Germinal center (tissue), 1 donor: ENCODE results near the gene LRRC23.

ENCODE experiments used
- DNase-seq: peaks from one replicate; pipeline ENCODE4 v3.0.0; 2012; ENCODE audit warnings: mixed read lengths, low spot score

The LRRC23 gene

DNA sequence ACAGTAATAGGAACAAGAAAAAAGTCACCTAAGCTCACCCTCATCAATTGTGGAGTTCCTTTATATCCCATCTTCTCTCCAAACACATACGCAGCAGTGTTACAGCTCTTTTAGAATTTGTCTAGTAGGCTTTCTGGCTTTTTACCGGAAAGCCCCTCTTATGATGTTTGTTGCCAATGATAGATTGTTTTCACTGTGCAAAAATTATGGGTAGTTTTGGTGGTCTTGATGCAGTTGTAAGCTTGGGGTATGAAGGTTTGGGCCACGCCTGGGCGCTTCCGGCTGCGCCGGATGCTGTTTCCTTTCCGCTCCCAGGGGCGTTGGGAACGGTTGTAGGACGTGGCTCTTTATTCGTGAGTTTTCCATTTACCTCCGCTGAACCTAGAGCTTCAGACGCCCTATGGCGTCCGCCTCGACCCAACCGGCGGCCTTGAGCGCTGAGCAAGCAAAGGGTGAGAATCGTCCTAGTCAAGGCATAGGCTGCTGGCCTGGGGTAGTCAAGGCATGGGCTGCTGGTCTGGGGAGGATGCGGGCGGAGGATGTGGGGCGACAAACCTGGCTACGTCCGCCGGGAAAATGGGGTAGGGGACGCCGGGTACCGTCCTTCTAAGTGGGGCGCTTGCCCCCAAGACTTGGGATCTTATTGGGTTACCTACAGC is 39.2 kb downstream of the LRRC23 start, which contains the start of the genes C12orf57 and RNU7-1:
TSS of gene C12orf57 (plus strand) at position 301 of the 659 bp plus-strand sequence. CDS start at position 401, 100 bp downstream.
TSS of gene RNU7-1 (plus strand) at position 95 of the 659 bp plus-strand sequence.
- peak; percentile 64 for DNase-seq

DNA sequence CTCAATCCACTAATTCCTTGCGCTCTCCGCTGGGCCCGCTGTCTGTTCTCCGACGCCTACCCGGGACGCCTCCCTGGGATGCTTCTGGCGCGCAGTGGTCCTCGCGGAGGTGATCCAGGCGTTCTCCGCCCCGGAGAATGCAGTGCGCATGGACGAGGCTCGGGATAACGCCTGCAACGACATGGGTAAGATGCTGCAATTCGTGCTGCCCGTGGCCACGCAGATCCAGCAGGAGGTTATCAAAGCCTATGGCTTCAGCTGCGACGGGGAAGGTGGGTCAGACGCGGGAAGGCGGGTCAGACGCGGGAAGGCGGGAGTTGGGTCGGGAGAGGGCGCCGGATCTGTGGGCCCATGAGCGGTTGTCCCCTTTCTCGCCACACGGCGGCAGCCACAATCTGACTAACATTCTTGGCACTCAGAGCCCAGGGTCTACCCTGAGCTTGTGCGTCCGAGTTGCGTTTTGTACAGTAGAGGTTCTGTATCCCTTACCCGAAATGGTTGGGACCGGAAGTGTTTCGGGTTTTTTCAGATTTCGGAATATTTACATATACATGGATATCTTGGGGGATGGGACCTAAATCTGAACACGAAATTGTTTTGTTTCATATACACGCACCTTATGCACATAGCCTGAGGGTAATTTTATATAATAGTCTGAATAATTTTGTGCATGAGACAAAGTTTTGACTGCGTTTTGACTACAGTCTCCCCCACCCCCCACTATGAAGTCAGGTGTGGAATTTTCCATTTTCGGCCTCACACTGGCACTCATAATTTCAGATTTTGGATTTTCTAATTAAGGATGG is 40.0 kb downstream of the LRRC23 start:
- DNase-seq = peak; percentile 84

DNA sequence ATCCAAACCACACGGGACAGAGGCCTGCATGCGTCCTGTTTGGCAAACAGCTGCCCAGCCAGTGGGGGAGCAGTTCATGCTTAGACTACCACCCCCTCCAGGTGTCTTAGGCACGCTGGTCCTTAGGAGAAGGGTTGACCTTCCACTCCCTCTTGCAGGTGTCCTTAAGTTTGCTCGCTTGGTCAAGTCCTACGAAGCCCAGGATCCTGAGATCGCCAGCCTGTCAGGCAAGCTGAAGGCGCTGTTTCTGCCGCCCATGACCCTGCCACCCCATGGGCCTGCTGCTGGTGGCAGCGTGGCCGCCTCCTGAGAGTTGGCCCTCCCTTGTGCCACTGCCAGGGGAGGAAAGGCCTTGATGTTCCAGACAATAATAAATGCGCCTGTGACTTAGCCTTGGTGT is 41.0 kb downstream of the LRRC23 start:
- DNase-seq = no peak

DNA sequence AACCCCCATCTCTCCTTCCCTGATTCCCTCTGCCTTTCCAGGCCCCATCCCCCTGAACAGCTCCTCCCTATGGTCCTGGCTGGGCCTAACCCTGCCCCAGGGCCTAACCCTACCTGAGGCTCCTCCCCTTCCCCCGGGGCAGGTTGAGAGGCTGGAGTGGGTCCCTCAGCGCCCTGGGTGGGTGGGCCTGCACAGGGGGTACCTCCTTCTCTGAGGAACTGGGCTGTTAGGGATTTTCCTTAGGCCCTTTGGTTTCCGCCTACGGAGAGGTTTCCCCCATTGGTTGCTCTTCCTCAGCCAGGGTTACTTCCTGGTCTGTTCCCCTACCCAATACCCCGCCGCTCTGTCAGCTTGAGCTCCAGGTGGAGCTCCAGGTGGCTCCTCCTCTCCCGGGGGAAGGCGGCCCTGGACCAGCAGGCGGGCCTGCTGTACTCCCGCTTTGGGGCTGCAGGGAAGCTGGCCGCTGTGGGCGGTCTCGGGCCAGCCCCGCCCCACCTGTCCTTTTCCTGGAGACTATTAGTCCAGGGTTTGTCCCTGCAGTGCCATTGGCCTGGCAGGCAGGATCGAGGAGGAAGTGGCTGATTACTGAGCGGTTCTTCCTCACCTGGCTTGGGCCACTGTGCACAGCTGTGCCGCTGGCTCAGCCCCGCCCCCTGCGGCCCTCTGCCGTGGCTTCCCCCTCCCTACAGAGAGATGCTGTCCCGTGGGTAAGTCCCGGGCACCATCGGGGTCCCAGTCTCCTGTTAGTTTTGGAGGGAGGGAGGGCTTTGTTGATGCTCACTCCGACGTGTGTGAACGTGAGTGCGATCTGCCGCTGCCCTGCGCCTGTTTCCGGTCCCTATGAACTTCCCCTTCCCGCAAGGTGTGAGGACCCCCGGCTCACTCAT is 41.7 kb downstream of the LRRC23 start:
- DNase-seq = peak; percentile 80

DNA sequence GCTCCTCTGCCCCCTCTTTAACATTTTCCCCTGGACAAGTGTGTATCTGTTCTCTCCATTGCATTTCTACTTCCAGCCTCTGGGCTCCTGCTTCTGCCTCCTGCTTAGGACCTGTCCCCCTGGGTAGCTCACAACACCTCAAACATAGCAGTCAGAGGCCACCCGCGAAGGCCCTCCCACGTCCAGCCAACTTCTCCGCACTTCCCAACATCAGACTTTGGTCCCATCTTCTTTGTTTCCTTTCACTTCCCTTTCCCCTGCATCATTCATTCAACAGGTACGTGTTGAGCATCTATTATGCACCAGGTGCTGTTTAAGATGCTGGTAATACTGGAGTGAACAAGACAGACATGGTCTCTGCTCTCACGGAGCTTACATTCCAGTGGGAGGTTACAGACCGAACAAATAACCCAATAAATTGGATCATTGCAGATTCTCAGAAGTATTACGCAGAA is 42.3 kb downstream of the LRRC23 start:
- DNase-seq = no peak

DNA sequence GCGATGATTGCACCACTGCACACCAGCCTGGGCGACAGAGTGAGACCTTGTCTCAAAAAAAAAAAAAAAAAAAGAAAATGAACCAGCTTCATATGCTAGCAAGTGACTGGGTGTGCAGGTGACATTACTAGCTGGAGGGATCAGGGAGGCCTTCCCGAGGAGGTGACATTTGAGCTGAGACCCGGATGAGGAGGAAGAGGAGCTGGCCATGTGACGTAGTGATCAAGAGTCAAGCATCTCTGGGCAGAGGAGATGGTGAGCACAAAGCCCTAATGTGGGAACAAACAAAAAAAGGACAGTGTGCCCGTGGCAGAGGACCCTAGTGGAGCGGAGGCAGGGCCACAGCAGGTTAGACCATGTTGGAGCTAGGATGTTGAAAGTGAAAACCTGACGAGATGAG is 43.0 kb downstream of the LRRC23 start:
- no peak for DNase-seq

DNA sequence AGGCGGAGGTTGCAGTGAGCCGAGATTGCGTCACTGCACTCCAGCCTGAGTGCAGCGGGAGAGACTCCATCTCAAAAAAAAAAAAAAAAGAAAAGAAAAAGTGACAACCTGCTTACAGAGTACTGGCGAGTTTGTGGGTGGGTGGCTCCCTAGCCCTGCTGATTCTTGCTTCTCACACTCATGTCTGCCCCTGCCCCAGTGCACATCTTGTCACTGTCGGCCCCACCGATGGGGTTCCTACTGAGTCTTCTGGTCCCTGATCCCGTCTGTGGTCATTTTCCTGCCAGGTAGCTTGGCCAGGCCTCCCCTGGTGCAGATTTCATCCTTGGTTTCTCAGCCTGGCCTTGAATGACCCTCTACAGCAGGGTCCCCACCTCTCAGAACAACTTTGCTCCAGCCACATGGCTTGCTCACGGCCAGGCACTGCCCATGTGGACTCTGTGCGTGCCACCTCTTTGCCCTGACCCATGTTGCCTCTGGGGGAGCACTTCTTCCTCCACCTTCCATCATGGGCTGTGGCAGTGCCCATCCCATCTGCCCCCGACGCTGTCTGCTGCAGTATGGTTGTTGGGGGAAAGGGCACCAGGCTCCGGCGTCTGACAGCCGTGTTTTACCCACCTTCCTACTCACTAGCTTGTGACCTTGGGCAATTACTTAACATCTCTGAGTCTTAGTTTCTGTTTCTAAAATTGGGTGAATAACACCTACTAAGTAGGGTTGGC is 44.4 kb downstream of the LRRC23 start:
- no peak for DNase-seq

DNA sequence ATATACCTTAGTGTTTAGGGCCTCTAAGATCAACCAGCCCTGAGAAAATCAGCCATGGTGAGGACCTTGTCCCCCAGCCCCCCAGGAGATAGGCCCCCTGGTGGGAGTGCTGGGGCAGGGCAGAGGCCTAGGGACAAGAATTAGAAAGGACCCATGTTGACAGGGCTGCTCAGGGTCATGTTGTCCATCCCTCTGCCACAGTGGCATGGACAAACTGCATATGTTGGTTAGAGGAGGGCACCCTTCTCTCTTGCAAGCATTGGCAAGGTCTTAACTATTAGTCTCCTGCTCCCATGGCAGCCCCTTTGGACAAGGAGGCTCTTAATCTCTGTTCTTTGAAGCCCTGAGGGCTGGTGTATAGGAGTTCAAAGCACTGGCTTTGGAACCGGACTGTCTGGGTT is 45.8 kb downstream of the LRRC23 start:
- DNase-seq = no peak

DNA sequence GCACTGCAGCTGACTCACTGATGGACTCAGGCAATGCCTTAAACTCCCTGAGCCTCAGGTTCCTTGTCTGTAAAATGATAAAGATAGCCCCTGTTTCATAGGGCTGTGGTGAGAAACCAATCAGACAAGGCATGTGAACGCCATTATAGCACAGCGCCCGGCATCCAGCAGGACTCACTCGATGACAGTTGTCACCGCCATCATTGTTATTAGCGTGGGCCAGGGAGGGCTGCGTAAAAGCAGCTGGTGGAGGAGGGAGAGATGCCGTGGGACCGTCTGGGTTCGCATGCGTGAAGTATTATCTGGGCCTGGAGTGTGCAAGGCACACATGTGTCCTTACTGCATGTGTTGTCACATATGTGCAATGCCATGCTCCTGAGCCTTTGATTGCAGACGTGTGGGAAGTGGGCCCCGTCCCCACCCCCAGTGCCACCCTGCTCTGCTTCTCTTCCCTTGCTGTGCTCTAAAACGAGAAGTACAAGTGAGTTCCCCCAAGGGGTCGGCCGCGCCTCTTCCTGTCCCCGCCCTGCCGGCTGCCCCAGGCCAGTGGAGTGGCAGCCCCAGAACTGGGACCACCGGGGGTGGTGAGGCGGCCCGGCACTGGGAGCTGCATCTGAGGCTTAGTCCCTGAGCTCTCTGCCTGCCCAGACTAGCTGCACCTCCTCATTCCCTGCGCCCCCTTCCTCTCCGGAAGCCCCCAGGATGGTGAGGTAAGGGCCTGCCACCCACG is 46.4 kb downstream of the LRRC23 start, which contains the start of gene PTPN6:
TSS of gene PTPN6 (plus strand) at position 546 of the 730 bp plus-strand sequence. CDS start at position 703, 157 bp downstream.
- DNase-seq = peak; percentile 64

DNA sequence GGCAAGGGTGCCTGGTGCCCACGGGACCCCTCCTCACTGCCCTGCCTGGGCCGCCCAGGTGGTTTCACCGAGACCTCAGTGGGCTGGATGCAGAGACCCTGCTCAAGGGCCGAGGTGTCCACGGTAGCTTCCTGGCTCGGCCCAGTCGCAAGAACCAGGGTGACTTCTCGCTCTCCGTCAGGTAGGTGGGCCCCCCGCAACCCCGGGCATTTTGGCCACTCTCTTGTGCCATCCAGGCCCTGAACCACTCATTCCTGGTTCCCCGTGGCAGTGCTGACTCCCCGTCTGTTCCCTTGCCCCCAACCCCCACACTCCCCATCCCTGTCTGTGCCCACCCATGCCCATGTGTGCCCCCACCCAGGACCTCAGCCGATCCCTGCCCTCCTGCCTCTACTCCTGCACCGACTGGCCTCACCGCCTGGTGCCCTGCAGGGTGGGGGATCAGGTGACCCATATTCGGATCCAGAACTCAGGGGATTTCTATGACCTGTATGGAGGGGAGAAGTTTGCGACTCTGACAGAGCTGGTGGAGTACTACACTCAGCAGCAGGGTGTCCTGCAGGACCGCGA is 47.0 kb downstream of the LRRC23 start:
- no peak for DNase-seq

DNA sequence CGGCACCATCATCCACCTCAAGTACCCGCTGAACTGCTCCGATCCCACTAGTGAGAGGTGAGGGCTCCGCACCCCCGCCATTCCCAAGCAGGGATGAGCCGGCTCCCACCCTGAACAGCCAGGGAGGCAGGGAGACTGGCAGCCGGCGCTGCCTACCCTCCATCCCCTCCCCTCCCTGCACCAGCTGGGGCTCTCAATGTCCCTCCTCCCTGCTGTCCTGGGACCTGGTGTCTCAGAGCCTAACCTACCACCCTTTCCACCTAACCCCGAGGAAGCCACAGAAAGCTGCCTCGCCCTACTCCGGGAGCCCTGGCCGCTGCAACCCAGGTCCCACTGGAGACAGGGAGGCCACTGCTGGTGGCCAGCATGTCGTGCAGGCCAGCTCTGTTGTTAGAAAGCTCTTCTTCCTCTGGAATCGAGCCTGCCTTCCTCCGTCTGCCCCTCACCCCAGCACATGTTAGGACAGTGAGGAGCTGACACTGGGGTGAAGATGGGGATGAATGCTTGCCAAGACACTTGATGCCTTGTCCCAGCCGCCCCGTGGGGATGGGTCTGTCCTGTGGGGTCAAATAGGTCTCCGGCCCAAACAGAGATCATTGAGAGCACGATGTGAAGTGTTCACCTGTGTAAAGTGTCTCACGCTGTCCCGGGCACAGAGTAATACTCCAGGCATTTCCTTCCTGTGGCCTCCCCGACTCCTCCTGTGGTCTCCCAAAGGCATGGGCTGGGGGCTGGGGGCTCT is 47.7 kb downstream of the LRRC23 start:
- no peak for DNase-seq

DNA sequence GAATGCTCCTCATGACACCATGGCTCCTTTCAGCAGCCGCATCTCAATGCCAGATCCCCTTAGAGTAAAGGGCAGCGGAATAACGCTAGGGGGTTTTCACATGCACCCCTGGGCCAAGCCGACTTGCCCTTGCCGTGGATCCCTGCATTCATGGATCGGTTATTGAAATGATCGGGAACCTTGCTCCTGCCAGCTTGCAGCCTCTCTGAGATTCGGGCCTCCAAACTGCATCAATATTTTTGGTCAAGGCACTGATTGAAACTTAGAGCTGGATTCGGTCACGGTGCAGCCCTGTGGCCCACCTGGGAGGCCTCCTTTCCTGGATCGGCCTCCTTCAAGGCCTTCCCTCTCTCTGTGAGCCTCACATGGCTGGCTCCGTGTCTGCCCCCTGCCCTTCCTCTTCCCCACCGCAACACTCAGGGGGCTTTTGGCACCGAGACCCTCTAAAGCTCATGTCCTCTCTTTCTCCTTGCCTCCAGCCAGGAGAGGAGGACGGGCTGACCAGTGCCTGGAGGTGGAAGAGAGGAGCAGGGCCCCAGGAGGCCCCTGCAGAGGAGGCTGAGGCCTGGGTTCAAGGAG is 48.3 kb downstream of the LRRC23 start:
- DNase-seq = no peak

DNA sequence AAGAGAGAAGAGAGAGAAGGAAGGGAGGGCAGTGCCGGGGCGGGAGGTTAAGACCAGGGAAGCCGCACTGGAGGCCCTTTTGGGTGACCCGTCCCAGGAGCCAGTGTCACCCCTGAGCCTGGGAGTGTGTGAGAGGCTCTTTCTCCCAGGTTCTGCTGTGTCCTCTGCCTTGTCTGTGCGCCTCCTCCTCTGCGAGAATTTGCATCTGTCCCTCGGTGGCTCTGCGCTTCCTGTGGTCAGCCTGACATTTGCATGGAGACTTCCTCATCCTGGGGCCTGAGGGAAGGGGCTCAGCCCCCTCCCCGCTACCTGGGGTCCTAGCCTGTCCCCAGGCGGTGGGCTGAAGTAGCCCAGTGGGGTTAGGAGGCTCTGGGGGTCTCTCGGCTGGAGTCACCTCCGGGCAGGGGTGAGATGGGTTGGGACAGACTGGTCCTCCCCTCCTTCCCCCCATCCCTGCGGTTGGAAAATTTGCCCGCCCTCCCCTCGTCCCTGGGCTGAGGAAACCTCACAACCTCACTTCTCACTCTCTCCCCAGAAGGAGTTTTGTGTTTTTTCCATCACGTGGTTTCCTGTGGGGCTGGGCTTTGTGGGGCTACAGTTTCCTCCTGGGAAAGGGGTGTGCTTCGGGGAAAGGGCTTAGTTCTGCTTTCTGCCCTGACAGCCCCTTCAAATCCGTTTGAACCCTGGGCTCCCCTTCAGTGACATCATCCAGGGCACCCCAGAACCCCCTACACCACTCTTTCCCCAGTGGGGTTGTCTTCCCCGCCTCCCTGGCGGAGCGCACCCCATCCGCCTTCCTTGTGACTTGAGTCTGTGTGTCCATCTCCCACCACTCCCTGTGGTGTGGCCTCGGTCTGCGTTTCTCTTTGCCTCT is 49.1 kb downstream of the LRRC23 start:
- peak; percentile 80 for DNase-seq

DNA sequence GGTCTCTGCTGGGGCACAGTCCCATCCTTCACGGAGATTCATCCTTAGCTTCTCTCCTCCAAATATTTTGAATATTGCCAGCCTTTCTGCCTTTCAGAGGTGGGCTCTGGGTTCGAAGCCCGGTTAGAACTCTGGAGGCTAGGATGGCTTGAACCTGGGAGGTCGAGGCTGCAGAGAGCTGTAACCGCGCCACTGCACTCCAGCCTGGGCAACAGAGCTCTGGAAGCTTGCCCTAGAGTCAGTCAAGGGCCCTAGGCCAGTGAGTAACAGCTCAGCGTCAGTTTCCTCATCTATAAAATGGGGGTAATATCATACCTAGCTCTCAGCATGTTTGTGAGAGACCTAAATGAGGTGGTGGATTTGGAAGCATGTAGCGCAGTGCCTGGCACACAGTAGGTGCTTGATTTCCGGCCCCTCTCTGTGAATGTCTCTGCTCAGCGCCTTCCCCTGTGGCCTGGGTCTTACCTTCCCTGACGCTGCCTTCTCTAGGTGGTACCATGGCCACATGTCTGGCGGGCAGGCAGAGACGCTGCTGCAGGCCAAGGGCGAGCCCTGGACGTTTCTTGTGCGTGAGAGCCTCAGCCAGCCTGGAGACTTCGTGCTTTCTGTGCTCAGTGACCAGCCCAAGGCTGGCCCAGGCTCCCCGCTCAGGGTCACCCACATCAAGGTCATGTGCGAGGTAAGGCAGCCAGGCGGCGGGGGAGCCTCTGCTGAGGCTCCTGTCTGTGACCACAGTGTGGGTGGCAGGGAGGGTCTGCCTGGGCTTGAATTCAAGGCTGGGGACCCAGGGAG is 49.9 kb downstream of the LRRC23 start:
- no peak for DNase-seq

DNA sequence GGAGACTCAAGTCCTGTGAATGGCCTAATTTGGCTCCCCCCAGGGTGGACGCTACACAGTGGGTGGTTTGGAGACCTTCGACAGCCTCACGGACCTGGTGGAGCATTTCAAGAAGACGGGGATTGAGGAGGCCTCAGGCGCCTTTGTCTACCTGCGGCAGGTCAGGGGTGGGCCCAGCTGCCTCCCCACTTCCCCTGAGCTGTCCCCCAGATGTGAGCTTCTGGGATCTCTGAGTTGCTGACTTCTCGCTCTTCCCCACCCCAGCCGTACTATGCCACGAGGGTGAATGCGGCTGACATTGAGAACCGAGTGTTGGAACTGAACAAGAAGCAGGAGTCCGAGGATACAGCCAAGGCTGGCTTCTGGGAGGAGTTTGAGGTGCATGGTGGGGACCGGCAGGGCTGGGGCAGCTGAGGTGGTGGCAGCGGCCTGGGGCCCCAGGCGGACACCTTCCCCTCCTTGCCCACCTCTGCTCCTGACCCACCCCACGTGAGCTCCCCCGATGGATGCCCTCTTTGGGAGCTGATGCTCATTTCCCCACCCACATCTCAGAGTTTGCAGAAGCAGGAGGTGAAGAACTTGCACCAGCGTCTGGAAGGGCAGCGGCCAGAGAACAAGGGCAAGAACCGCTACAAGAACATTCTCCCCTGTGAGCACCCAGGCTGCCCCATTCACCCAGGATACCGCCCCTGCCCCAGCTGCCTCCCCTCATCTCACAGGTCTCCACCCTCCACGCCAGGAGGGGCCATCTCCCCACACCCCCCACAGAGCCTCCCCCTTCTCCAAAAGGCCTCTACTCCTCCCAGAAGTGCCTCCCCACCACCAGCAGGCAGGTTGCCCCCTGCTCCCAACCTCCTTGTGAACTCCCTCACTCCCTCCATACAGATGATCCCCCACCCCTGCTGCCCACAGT is 50.7 kb downstream of the LRRC23 start:
- no peak for DNase-seq

DNA sequence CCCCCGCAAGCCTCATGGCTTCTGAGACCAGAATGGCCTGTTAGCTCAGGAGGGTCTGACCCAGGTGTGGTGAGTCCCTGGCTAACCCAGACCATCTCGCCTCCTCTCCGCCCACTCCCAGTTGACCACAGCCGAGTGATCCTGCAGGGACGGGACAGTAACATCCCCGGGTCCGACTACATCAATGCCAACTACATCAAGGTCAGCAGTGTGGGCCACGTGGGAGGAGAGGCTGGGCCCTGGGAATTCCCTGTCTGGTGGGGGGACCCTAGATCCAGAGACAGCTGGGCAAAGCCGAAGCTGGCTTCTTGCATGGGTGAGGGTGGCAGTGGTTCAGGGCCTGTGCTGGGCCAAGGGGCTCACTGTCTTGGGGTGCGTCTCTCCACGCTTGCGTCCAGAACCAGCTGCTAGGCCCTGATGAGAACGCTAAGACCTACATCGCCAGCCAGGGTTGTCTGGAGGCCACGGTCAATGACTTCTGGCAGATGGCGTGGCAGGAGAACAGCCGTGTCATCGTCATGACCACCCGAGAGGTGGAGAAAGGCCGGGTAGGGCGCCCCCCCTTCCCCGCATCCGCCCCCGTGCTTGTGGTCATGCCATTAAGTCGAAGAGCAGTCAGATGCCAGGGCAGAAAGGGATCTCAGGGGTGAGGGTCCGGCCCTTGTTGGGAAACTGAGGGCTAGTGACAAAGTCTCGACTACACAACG is 51.6 kb downstream of the LRRC23 start:
- no peak for DNase-seq
